Kidney (tissue), 14 donors: ENCODE measurements around the gene KCNT1. TPM values are rescaled to one million over a fixed set of nuclear protein-coding genes. Genes with fewer than 3 reads are reported as not detected.
"Not testable (repeated sequence)": the region's sequence is repeated elsewhere in the genome, so short reads cannot be mapped to it uniquely, and the experiment has no call there.

Source experiments
- DNase-seq, 5 donors: peaks; one replicate each; pipeline ENCODE4 v3.0.0-alpha.2; 2013 to 2020
- FAIRE-seq: peaks from 2 replicates; lab custom pipeline; 2012; peaks lifted over from hg19 to GRCh38; lab: Jason Lieb, UNC
- H3K27ac ChIP-seq, 2 donors: one replicate each; pipeline ENCODE4 v1.7.0; 2013; ENCODE audit warnings: low read depth in 2 of 2, low read length in 2 of 2, inconsistent platforms in 1 of 2
- H3K27me3 ChIP-seq: one replicate; pipeline ENCODE4 v1.7.1; 2013; ENCODE audit warnings: low read length, inconsistent platforms; ENCODE audit not compliant: control insufficient read depth, insufficient read depth
- H3K36me3 ChIP-seq, 3 donors: one replicate each; pipeline versions ENCODE4 v1.7.0 to v1.7.1; 2013; ENCODE audit warnings: low read length in 3 of 3, control low read depth in 1 of 3, inconsistent platforms in 1 of 3; ENCODE audit not compliant: insufficient read depth in 3 of 3, control insufficient read depth in 2 of 3
- H3K4me1 ChIP-seq, 3 donors: one replicate each; pipeline versions ENCODE4 v1.7.0 to v1.7.1; 2013; ENCODE audit warnings: low read length in 3 of 3, inconsistent platforms in 1 of 3, low read depth in 1 of 3; ENCODE audit not compliant: control insufficient read depth in 2 of 3, insufficient read depth in 2 of 3
- H3K4me3 ChIP-seq, 3 donors: one replicate each; pipeline versions ENCODE4 v1.7.0 to v1.8.1; 2013; ENCODE audit warnings: low read length in 3 of 3, control low read depth in 1 of 3, inconsistent platforms in 1 of 3
- H3K9ac ChIP-seq, 3 donors: one replicate each; pipeline versions ENCODE4 v1.7.0 to v1.7.1; 2013; ENCODE audit warnings: low read length in 3 of 3, control low read depth in 1 of 3, inconsistent platforms in 1 of 3
- H3K9me3 ChIP-seq, 3 donors: one replicate each; pipeline versions ENCODE4 v1.7.0 to v1.7.1; 2013; ENCODE audit warnings: low read length in 3 of 3, control low read depth in 1 of 3, inconsistent platforms in 1 of 3; ENCODE audit not compliant: control insufficient read depth in 2 of 3, insufficient read depth in 1 of 3
- intact Hi-C: fragments of 100-400 bp; cut with DNase I; formaldehyde crosslinking; loops from one replicate; pipeline ENCODE4 v1.11.1; 2022
- polyA plus RNA-seq: library from polyadenylated mRNA; stranded (reverse); fragments of 350-450 nt; fragmentation: Illumina TruSeq; extraction: RNeasy Lipid Tissue Mini Kit (QIAGEN cat#74804); gene quantifications from one replicate; pipeline ENCODE4 v1.2.3, GENCODE V29; 2014; ENCODE audit warnings: low read depth, low replicate concordance; ENCODE audit not compliant: insufficient read depth
- total RNA-seq: library from RNA; stranded (reverse); fragmentation: NEBNext Ultra II Directional; extraction: Animal tissue kit (Norgen Biotek cat#: 25700); gene quantifications from one replicate; pipeline ENCODE4 v1.2.1, GENCODE V29; 2021
- TF ChIP-seq, protein P1 (sequence below): IDR thresholded peaks from 3 replicates; pipeline ENCODE4 v1.5.1; 2012; ENCODE audit warnings: mild to moderate bottlenecking, moderate library complexity, borderline replicate concordance; ENCODE audit not compliant: insufficient read depth; ENCODE audit errors: extremely low read depth
- donor health status: control.
- donor health status: control.
- donor health status: control.
- donor health status: control.
- donor health status: control.
- donor health status: DM: yes; HTN: yes; CAD: no.
- donor health status: Normal renal cell carcinoma (clear cell type).

The KCNT1 gene
- total and polyA plus RNA-seq, 2 donors from 2014 or later: 0.15 TPM; not detected in 1

DNA sequence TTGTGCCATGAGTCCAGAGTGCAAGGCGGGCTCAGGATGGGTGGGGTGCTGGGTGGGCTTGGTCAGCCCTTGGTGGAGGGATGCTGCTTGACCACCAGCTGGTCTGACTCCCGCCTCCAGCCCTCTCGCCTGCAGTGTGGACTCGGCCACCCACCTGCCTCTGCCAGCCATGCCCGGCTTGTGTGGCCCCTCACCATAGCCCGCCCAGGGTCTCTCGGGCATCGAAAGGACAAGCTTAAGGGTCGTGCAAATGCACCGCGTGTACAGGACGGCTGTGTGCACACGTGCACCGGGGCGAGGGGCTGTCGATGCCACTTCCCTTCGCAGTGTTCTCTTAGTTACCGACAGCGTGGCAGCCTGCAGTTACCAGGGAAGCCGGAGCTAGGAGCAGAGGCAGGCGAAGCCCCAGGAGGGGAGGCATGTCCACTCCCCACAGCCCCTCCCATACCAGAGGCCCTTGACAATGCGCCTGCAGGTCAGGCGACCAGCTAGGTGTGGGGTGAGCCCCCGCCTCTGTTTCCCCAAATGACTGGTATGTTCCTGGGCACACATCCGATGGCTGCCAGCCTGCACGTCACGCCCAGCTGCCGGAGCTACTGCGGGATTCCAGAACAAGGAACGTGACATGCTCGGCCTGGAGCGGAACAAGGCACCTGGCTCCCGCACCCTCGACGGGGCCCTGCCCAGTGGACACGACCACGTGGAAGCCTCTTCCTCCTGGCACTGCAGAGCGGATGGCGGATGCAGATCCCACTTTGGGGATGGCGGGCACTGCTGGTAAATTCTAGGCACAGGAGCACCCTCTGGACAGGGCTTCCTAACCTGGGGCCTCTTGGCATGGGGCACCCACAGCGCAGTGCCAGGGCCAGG lies 31.0 kb upstream of the KCNT1 start:
- H3K36me3 ChIP-seq: no peaks in the 10 kb centered on the region
- DNase-seq (peak in 2 of 5 donors; percentile 24 to 58), FAIRE-seq (no peak)
- H3K4me1 ChIP-seq: no peaks in the 10 kb centered on the region
- TF ChIP-seq, protein P1, sequence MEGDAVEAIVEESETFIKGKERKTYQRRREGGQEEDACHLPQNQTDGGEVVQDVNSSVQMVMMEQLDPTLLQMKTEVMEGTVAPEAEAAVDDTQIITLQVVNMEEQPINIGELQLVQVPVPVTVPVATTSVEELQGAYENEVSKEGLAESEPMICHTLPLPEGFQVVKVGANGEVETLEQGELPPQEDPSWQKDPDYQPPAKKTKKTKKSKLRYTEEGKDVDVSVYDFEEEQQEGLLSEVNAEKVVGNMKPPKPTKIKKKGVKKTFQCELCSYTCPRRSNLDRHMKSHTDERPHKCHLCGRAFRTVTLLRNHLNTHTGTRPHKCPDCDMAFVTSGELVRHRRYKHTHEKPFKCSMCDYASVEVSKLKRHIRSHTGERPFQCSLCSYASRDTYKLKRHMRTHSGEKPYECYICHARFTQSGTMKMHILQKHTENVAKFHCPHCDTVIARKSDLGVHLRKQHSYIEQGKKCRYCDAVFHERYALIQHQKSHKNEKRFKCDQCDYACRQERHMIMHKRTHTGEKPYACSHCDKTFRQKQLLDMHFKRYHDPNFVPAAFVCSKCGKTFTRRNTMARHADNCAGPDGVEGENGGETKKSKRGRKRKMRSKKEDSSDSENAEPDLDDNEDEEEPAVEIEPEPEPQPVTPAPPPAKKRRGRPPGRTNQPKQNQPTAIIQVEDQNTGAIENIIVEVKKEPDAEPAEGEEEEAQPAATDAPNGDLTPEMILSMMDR: no peak
- no peak overlapping the region for H3K4me3 ChIP-seq
- no peak overlapping the region for H3K27ac ChIP-seq
- intact Hi-C loops: no loop called here
- H3K9ac ChIP-seq: no peak overlapping the region
- no peaks in the 10 kb centered on the region for H3K27me3 ChIP-seq
- H3K9me3 ChIP-seq: no peaks in the 10 kb centered on the region

DNA sequence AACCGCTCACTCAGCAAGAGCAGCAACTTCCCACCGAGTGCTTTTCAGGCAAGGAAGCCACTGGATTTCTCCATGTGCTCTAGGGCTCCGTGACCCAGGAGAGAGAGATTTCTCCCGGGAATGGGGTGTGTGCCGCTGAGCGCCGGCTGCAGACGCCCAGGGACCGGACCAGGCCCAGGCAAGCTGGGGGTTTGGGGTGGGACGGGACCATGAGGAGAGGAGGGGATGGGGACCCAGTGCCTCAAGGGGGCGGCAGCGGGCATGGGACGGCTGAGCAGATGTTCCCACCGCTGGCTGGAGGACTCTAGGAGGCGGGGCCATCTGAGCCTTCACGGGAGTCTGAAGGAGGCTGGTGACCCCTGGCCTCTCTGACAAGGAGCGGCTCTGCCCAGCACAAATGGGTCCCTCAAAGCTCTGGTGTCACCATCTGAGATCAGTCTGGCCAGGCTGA lies 30.4 kb upstream of the KCNT1 start:
- no peaks in the 10 kb centered on the region for H3K27me3 ChIP-seq
- H3K36me3 ChIP-seq: no peaks in the 10 kb centered on the region
- no peaks in the 10 kb centered on the region for H3K9me3 ChIP-seq
- H3K27ac ChIP-seq: no peak overlapping the region
- DNase-seq: peak in 1 of 5 donors; percentile 67
- TF ChIP-seq, protein P1: no peak
- no peak for FAIRE-seq
- intact Hi-C loops: no loop called here
- H3K4me3 ChIP-seq: no peak overlapping the region
- H3K4me1 ChIP-seq: no peaks in the 10 kb centered on the region
- no peak overlapping the region for H3K9ac ChIP-seq

DNA sequence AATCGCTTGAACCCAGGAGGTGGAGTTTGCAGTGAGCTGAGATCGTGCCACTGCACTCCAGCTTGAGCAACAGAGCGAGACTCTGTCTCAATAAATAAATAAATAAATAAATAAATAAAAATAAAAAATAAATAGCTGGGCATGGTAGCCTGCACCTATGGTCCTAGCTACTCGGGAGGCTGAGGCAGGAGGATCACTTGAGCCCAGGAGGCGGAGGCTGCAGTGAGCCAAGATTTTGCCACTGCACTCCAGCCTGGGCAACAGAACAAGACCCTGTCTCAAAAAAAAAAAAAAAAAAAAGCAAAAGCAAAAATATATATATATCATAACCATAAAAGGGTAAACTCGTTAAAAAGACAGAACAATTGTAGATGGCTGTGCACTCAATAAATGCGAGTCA lies 29.2 kb upstream of the KCNT1 start:
- intact Hi-C loops, H3K9me3 ChIP-seq, FAIRE-seq, H3K4me3 ChIP-seq, DNase-seq, H3K27me3 ChIP-seq, H3K9ac ChIP-seq, H3K4me1 ChIP-seq, H3K27ac ChIP-seq, H3K36me3 ChIP-seq: not testable (repeated sequence)

DNA sequence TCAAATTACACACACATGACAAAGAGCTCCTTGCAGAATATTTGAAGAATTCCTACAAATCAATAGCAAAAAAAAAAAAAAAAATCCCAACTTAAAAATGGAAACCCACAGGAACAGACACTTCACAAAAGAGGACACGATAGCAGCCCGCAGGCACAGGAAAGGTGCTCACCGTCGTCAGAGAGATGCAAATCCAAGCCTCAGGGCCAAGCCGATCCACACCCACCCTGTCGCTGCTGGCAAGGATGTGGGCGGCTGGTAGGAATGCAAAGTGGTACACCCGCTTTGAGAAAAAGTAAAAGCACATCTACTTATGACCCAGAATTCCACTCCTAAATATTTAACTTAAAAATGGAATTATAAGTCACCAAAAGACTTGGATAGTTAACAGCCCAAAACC lies 28.0 kb upstream of the KCNT1 start:
- DNase-seq: peak in 1 of 5 donors; percentile 29
- Histone ChIP-seq H3K36me3 (no peaks in the 10 kb centered on the region), H3K4me3 (no peak overlapping the region), H3K4me1 (no peaks in the 10 kb centered on the region), H3K9me3 (no peaks in the 10 kb centered on the region), H3K27ac (no peak overlapping the region), H3K9ac (no peak overlapping the region), H3K27me3 (no peaks in the 10 kb centered on the region)
- intact Hi-C loops: no loop called here
- TF ChIP-seq, protein P1: no peak
- FAIRE-seq: no peak
